Aorta (tissue), 5 donors: ENCODE results near the gene GPR180. TPM values are rescaled to one million over a fixed set of nuclear protein-coding genes. Genes with fewer than 3 reads are reported as not detected.
"Not testable (repeated sequence)": the region's sequence is repeated elsewhere in the genome, so short reads cannot be mapped to it uniquely, and the experiment has no call there.

Experiments
- ATAC-seq: fragments of 200-7000 bp; cut with Tn5 transposase; one replicate; pipeline ENCODE4 v1.9.1; 2022; ENCODE audit warnings: moderate library complexity; ENCODE audit not compliant: low FRiP score
- DNase-seq, 2 donors: peaks; one replicate each; pipeline ENCODE4 v3.0.0-alpha.2; 2020
- H3K27ac ChIP-seq, 2 donors: one replicate each; pipeline ENCODE4 v1.5.1; 2013; ENCODE audit warnings: low read length in 2 of 2, mild to moderate bottlenecking in 2 of 2, moderate library complexity in 2 of 2, control low read depth in 1 of 2, inconsistent platforms in 1 of 2, low read depth in 1 of 2
- H3K27me3 ChIP-seq, 2 donors: one replicate each; pipeline ENCODE4 v1.6.1; 2013; ENCODE audit warnings: control low read depth in 1 of 2, low read length in 1 of 2, mild to moderate bottlenecking in 1 of 2, moderate library complexity in 1 of 2; ENCODE audit not compliant: insufficient read depth in 2 of 2, control insufficient read depth in 1 of 2
- H3K36me3 ChIP-seq, 2 donors: one replicate each; pipeline ENCODE4 v1.6.1; 2013; ENCODE audit warnings: control low read depth in 1 of 2, low read length in 1 of 2, mild to moderate bottlenecking in 1 of 2; ENCODE audit not compliant: insufficient read depth in 2 of 2, control insufficient read depth in 1 of 2
- H3K4me1 ChIP-seq, 2 donors: one replicate each; pipeline ENCODE4 v1.6.1; 2013; ENCODE audit warnings: low read length in 2 of 2, control low read depth in 1 of 2, mild to moderate bottlenecking in 1 of 2, moderate library complexity in 1 of 2; ENCODE audit not compliant: insufficient read depth in 2 of 2, control insufficient read depth in 1 of 2
- H3K4me3 ChIP-seq, 2 donors: one replicate each; pipeline ENCODE4 v1.5.1; 2013; ENCODE audit warnings: low read length in 2 of 2, control low read depth in 1 of 2, mild to moderate bottlenecking in 1 of 2
- H3K9me3 ChIP-seq: one replicate; pipeline ENCODE4 v1.6.1; 2013; ENCODE audit warnings: mild to moderate bottlenecking, low read length; ENCODE audit not compliant: control insufficient read depth
- WGBS, 2 donors: extraction: QIAGEN DNeasy Blood & Tissue Kit; methylation state at CpG; one replicate each; pipeline ENCODE4 v1.1.7; 2013; 5-methylcytosine and 5-hydroxymethylcytosine counted together
- intact Hi-C, 2 donors: fragments of 100-400 bp; cut with DNase I; formaldehyde crosslinking; loops; one replicate each; pipeline versions ENCODE4 v1.14.2 to v1.15.0; 2022
- polyA plus RNA-seq, 2 donors: library from polyadenylated mRNA; stranded (reverse); fragments of 200-250 nt; gene quantifications; one replicate each; pipeline ENCODE4 v1.2.3, GENCODE V29; 2013
- total RNA-seq, 2 donors: library from RNA; stranded (reverse); fragmentation: NEBNext Ultra II Directional; extraction: Animal tissue kit (Norgen Biotek cat#: 25700); gene quantifications; one replicate each; pipeline ENCODE4 v1.2.1, GENCODE V29; 2021
- donor health status: healthy with polysubstance abuse.
- donor health status: Bipolar disorder and iron deficiency.
- donor health status: DM: no; HTN: no; CAD: no.
- donor health status: DM: no; HTN: no; CAD: no.
- donor health status: DM: yes; HTN: yes; CAD: no.

The GPR180 gene
- total and polyA plus RNA-seq, 4 donors, result 2.0 to 6.6 (median 4.0) TPM

DNA sequence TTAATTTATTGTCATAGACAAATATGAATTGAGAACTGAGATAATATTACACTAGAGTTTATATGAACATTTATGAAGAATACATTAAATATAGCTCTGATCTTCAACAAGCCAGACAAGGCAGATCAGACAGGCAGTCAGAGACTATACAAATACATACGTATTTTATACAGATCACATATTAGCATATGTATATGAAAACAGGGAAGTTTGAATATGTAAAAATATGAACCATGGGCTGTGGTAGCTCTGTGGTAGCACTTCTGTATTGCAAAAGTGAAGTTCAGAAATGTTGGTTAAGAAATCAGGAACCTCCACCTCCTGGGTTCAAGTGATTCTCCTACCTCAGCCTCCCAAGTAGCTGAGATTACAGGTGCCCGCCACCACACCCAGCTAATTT, 20.7 kb downstream of the GPR180 start:
- no peaks in the 10 kb centered on the region for H3K27me3 ChIP-seq
- peaks cover 6% of the 10 kb centered on the region in 2 donors for H3K36me3 ChIP-seq
- no peak overlapping the region for H3K4me3 ChIP-seq
- intact Hi-C loops, result no loop called here
- H3K4me1 ChIP-seq, result no peaks in the 10 kb centered on the region
- ATAC-seq, result no peak
- WGBS, 2 donors, result 94 to 97% methylated on average over 2 of the region's 2 CpGs
- no peaks in the 10 kb centered on the region for H3K9me3 ChIP-seq
- no peak overlapping the region for H3K27ac ChIP-seq
- no peak for DNase-seq

- DNase-seq (no peak), ATAC-seq (no peak)
- Histone ChIP-seq H3K4me1 (no peaks in the 10 kb centered on the region), H3K27me3 (no peaks in the 10 kb centered on the region), H3K9me3 (no peaks in the 10 kb centered on the region), H3K4me3 (no peak overlapping the region), H3K27ac (no peak overlapping the region), H3K36me3 (peaks cover 6% of the 10 kb centered on the region in 2 donors)
- intact Hi-C loops, result no loop called here
- 87% methylated on average over 4 of the region's 4 CpGs for WGBS, 2 donors
Measured at GRCh38 chr13:94623316-94623715, 21.7 kb downstream of the GPR180 start.

DNA sequence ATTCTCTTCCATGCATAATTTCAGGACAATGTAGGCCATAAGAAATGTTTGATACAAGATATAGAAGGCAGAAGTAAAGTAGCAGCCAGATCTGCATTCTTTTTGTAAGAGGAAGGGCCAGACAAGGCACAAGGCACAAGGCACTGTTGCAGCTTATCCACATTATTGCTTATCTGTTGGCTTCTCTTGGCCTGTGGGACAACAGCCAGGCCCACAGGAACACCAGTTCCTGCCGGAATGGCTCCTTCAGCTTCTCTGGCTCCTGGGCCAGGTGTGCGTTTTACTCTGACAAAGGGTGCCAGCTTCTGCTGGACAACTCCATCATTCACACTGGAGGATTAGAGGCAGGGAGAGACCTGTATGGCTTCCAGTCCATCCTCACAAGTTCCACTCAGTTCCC, 29.2 kb downstream of the GPR180 start:
- Histone ChIP-seq H3K27me3 (no peaks in the 10 kb centered on the region), H3K27ac (no peak overlapping the region), H3K4me1 (no peaks in the 10 kb centered on the region), H3K9me3 (no peaks in the 10 kb centered on the region), H3K36me3 (peaks cover 3 to 6% of the 10 kb centered on the region in 2 donors), H3K4me3 (no peak overlapping the region)
- intact Hi-C loops, result no loop called here
- DNase-seq, result no peak
- WGBS, 2 donors, result 54 to 58% methylated on average over 2 of the region's 2 CpGs
- ATAC-seq, result no peak

DNA sequence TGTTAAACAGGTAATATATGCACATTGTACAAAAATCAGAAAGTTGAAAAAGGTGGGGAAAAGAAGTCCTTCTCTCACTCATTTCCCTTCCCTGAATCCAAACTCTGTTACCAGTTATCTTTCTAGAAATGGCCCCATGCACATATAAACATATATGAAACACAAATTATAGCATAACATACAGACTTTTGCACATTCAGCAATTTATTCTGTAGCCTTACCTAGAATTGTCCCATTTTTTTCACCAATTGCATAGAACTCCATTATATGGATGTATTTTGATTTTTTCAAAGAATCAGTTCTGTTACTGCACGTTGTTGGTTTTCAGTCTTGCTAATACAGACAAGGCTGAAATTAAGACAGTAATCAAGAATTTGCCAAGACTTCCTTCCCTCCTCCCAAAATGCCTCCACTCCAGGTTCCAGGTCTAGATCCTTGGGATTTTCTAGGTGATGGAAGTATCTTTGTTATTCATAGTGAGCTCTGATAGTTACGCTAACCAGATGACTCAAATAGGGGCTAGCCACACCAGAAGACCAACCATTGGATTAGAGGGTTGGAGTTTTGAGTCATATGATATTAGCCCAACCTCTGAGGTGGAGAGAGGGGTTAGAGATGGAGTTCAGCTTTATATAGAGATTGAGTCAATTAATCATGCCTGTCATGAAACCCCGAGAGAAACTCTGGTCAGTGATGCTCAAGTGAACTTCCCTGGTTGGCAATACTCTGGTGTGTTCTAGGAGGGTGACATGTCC, 30.7 kb downstream of the GPR180 start:
- Histone ChIP-seq H3K9me3 (no peaks in the 10 kb centered on the region), H3K4me3 (no peak overlapping the region), H3K27me3 (no peaks in the 10 kb centered on the region), H3K36me3 (peaks cover 0 to 6% of the 10 kb centered on the region in 2 donors), H3K4me1 (no peaks in the 10 kb centered on the region), H3K27ac (no peak overlapping the region)
- 94 to 97% methylated on average over 3 of the region's 3 CpGs for whole genome bisulfite sequencing, 2 donors
- DNase-seq, result no peak
- no peak for ATAC-seq
- intact Hi-C loops, result no loop called here

DNA sequence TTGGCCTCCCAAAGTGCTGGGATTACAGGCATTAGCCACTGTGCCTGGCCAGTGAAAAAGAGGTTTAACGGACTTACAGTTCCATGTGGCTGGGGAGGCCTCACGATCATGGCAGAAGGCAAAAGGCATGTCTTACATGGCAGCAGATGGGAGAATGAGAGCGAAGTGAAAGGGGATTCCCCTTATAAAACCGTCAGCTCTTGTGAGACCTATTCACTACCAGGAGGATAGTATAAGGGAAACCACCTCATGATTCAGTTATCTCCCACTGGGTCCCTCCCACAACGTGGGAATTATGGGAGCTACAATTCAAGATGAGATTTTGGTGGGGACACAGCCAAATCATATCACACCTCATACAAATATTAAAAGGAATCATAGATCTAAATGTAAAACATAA, 34.4 kb downstream of the GPR180 start:
- 83 to 84% methylated on average over 5 of the region's 5 CpGs for WGBS, 2 donors
- H3K9me3 ChIP-seq, H3K27ac ChIP-seq, intact Hi-C loops, H3K4me3 ChIP-seq, H3K4me1 ChIP-seq, DNase-seq, ATAC-seq, H3K27me3 ChIP-seq, H3K36me3 ChIP-seq: not testable (repeated sequence)

DNA sequence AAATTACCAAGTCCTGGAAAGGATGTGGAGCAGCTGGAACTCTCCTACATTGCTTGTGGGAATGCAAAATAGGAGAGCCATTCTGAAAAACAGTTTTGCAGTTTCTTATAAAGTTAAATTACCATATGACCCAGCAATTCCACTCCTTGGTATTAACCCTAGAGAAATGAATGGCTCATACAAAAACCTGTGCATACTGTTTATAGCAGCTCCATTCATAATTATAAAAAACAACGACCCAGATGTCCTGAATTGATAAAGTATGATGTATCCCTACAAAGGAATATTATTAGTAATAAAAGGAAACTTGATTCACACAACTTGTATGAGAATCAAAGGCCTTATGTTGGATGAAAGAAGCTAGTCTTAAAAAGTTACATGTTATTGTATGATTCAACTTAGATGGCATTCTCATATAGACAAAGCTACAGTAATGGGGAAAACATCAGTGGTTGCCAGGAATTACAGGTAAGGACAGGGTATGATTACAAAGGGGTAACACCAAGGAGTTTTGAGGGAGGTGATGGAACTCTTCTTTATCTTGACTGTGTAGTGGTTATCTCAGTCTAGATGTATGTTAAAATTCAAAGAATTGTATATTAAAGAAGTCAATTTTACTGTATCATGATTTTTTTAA, 35.4 kb downstream of the GPR180 start:
- Histone ChIP-seq H3K36me3 (peaks cover 0 to 3% of the 10 kb centered on the region in 2 donors), H3K27me3 (no peaks in the 10 kb centered on the region), H3K9me3 (no peaks in the 10 kb centered on the region), H3K4me3 (no peak overlapping the region), H3K4me1 (no peaks in the 10 kb centered on the region), H3K27ac (no peak overlapping the region)
- no peak for DNase-seq
- intact Hi-C loops, result no loop called here
- WGBS, 2 donors, result 89 to 92% methylated on average over 1 of the region's 1 CpG
- ATAC-seq, result no peak

- H3K36me3 ChIP-seq, intact Hi-C loops, H3K27me3 ChIP-seq, H3K9me3 ChIP-seq, H3K4me3 ChIP-seq, H3K4me1 ChIP-seq, DNase-seq, H3K27ac ChIP-seq, ATAC-seq: not testable (repeated sequence)
- WGBS, 2 donors, result 95 to 97% methylated on average over 3 of the region's 3 CpGs
Measured at GRCh38 chr13:94637677-94638076, 36.0 kb downstream of the GPR180 start.

DNA sequence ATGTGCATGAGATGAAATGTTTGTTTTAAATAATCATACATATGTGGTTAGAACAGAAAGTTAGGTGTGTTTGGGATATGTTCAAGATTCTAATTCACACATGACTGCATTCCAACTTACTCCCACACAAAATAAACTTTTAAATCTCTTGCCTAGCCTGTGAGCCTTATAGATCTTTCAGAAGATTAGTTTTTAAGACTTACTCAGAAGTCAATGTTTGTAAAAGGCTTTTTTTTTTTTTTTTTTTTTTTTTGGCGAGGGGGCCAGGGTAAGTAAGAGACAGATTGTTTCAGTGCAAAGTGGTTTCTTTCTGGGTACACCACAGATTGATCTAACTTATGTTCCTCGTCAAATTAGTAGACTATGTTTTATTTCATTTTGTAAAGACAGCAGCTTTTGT, 39.1 kb downstream of the GPR180 start:
- ATAC-seq, result no peak
- Histone ChIP-seq H3K9me3 (no peaks in the 10 kb centered on the region), H3K4me1 (no peaks in the 10 kb centered on the region), H3K27me3 (no peaks in the 10 kb centered on the region), H3K27ac (no peak overlapping the region), H3K4me3 (no peak overlapping the region), H3K36me3 (no peaks in the 10 kb centered on the region)
- no peak for DNase-seq
- intact Hi-C loops, result no loop called here
- WGBS, 2 donors, result 28 to 43% methylated on average over 2 of the region's 2 CpGs

- no peaks in the 10 kb centered on the region for H3K27me3 ChIP-seq
- no peaks in the 10 kb centered on the region for H3K9me3 ChIP-seq
- DNase-seq (no peak), ATAC-seq (no peak)
- no peak overlapping the region for H3K4me3 ChIP-seq
- WGBS, 2 donors, result 6% methylated on average over 3 of the region's 3 CpGs
- H3K4me1 ChIP-seq, result no peaks in the 10 kb centered on the region
- intact Hi-C loops, result no loop called here
- H3K36me3 ChIP-seq, result no peaks in the 10 kb centered on the region
- H3K27ac ChIP-seq, result no peak overlapping the region
Measured at GRCh38 chr13:94641409-94641941, 39.8 kb downstream of the GPR180 start.
